Heart right ventricle (tissue), 16 donors: ENCODE results near the gene VAX1. TPM values are rescaled to one million over a fixed set of nuclear protein-coding genes. Genes with fewer than 3 reads are reported as not detected.

Source experiments
- ATAC-seq, 8 donors: fragments of 200-7000 bp; cut with Tn5 transposase; one replicate each; pipeline ENCODE4 v1.9.1; 2020; ENCODE audit warnings: mild to moderate bottlenecking in 8 of 8, moderate library complexity in 8 of 8, moderate number of reproducible peaks in 1 of 8
- DNase-seq, 2 donors: peaks; one replicate each; pipeline ENCODE4 v3.0.0-alpha.2; 2020
- H3K27ac ChIP-seq, 10 donors: fragments of 200-600 bp; sonication (generic) in 2 of 10; one replicate each; pipeline versions ENCODE4 v1.5.0 to v1.8.0; 2020 to 2022; ENCODE audit warnings: mild to moderate bottlenecking in 3 of 10
- H3K27me3 ChIP-seq, 7 donors: fragments of 200-600 bp; one replicate each; pipeline ENCODE4 v1.8.0; 2021 to 2022; ENCODE audit warnings: mild to moderate bottlenecking in 2 of 7
- H3K36me3 ChIP-seq, 9 donors: fragments of 200-600 bp; sonication (generic) in 1 of 9; one replicate each; pipeline versions ENCODE4 v1.5.0 to v1.8.0; 2020 to 2022; ENCODE audit warnings: mild to moderate bottlenecking in 2 of 9
- H3K4me1 ChIP-seq, 9 donors: fragments of 200-600 bp; sonication (generic) in 1 of 9; one replicate each; pipeline versions ENCODE4 v1.5.0 to v1.8.0; 2020 to 2022; ENCODE audit warnings: mild to moderate bottlenecking in 4 of 9
- H3K4me3 ChIP-seq, 10 donors: fragments of 200-600 bp; sonication (generic) in 2 of 10; one replicate each; pipeline versions ENCODE4 v1.5.0 to v1.8.0; 2020 to 2022; ENCODE audit warnings: mild to moderate bottlenecking in 7 of 10, moderate library complexity in 2 of 10
- H3K9me3 ChIP-seq, 11 donors: fragments of 200-600 bp in 10 of 11; sonication (generic) in 2 of 11; one replicate each; pipeline versions ENCODE4 v1.5.0 to v1.8.0; 2013 to 2022; ENCODE audit warnings: mild to moderate bottlenecking in 2 of 11, control low read depth in 1 of 11, moderate library complexity in 1 of 11
- CTCF ChIP-seq, 9 donors: fragments of 200-600 bp; sonication (generic) in 2 of 9; IDR thresholded peaks; one replicate each; pipeline versions ENCODE4 v1.5.0 to v1.8.0; 2021 to 2022; ENCODE audit warnings: antibody characterized with exemption in 9 of 9, mild to moderate bottlenecking in 5 of 9, moderate library complexity in 1 of 9
- whole genome bisulfite sequencing, 2 donors: extraction: QIAGEN DNeasy Blood & Tissue Kit; methylation state at CpG; one replicate each; pipeline ENCODE4 v1.1.7; 2013; ENCODE audit warnings: inconsistent platforms in 1 of 2; 5-methylcytosine and 5-hydroxymethylcytosine counted together
- intact Hi-C, 10 donors: fragments of 100-400 bp; cut with DNase I; formaldehyde crosslinking; loops; one replicate each; pipeline versions ENCODE4 v1.11.1 to v1.14.2; 2022
- polyA plus RNA-seq, 2 donors: library from polyadenylated mRNA; stranded (reverse); fragments of 200-250 nt; gene quantifications; one replicate each; pipeline ENCODE4 v1.2.3, GENCODE V29; 2013
- total RNA-seq, 10 donors: library from RNA; stranded (reverse); fragmentation: NEBNext Ultra II Directional in 3 of 10; extraction: Animal tissue kit (Norgen Biotek cat#: 25700) in 3 of 10; gene quantifications; one replicate each; pipeline versions ENCODE4 v1.2.1 to v1.2.4, GENCODE V29; 2021 to 2023
- donor health status: Arrhythmogenic right ventricular cardiomyopathy.
- donor health status: ischemic (EF 13 %, LVEDD 7.1; RV severe dilation, severe dysfunction).
- donor health status: healthy with polysubstance abuse.
- donor health status: DM: no; HTN: yes; CAD: no.
- donor health status: DM: no; HTN: no; CAD: no.
- donor health status: ischemic (EF 25% LVEDD 6.9; RV normal size, moderate dysfunction).
- donor health status: ischemic (EF 25% LVEDD 5.7; RV mildly dilated, moderate dysfunction).
- donor health status: healthy.
- donor health status: DM: yes; HTN: yes; CAD: no.
- donor health status: Ischemic cardiomyopathy.
- donor health status: ischemic (EF 35%, LVEDD 5.7; RV mildly dilated, moderate dysfunction).
- donor health status: nonischemic (EF 11% LVEDD 7.7; RV severe dilation, severe dysfunction).
- donor health status: DM: yes; HTN: yes; CAD: no.
- donor health status: PGD.
- donor health status: ischemic (EF 29% LVEDD 5.4; RV normal size, mild dysfunction).
- donor health status: nonischemic (EF 23%, LVEDD 6.1; RV moderate dilation, normal function).

VAX1 gene
- total and polyA plus RNA-seq, 12 donors: not detected

DNA sequence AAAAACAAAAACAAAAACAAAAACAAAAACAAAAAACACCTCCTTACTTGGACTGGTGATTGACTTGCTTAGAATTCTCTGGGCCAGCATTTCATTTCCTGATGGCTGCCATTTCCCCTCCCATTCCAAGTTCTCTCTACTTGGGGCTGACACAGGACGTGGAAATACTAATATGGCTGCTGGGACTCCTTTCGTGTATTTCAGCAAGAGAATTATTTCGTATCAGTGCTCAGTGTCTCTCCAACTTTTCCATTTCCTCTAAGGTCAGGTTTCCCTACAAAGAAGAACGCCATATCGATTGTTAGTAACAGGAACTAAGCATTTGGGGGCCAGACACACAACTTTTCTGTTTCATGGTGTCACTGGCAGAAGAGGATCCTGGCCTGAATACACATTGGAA is 22.5 kb upstream of the VAX1 start:
- Histone ChIP-seq H3K27ac (no peak overlapping the region), H3K9me3 (no peaks in the 10 kb centered on the region), H3K36me3 (no peaks in the 10 kb centered on the region), H3K4me1 (peaks cover 0 to 32% (median 25%) of the 10 kb centered on the region in 9 donors), H3K4me3 (no peak overlapping the region), H3K27me3 (peaks cover 33 to 100% (median 100%) of the 10 kb centered on the region in 7 donors)
- intact Hi-C loops: loop anchor here in 1 of 10 donors (10.0 kb wide), 1 partner anchor 476 kb away; no protein-coding TSS in a partner anchor
- DNase-seq (no peak), ATAC-seq (no peak)
- no peak for TF ChIP-seq CTCF (IDR thresholded peaks at IDR 0.05)
- WGBS, 2 donors: 4 to 7% methylated on average over 5 of the region's 5 CpGs

DNA sequence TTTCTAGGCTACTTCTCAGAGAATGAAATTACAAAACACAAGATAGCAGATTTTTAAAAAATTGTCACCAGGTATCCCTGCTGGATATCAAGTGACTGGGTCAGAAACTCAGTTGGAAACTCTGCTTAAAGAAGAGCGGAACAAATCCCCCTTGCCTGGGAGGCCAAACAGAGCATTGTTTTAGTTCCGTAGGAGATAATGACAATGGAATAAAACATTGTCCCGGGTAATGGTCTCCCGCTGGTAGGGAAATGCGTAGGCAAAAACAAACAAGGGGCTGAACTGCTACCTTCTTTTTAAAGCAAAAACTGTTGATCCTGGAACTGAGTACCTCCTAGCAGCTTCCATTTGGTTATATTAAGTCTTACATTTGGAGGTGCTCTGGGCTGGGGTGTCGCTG is 21.3 kb upstream of the VAX1 start:
- Histone ChIP-seq H3K4me1 (peaks cover 0 to 21% (median 16%) of the 10 kb centered on the region in 9 donors), H3K27ac (no peak overlapping the region), H3K27me3 (peaks cover 28 to 100% (median 100%) of the 10 kb centered on the region in 7 donors), H3K36me3 (no peaks in the 10 kb centered on the region), H3K9me3 (no peaks in the 10 kb centered on the region), H3K4me3 (no peak overlapping the region)
- intact Hi-C loops: no loop called here
- TF ChIP-seq CTCF (IDR thresholded peaks at IDR 0.05): no peak
- WGBS, 2 donors: 2 to 4% methylated on average over 6 of the region's 6 CpGs
- no peak for DNase-seq
- ATAC-seq: no peak

DNA sequence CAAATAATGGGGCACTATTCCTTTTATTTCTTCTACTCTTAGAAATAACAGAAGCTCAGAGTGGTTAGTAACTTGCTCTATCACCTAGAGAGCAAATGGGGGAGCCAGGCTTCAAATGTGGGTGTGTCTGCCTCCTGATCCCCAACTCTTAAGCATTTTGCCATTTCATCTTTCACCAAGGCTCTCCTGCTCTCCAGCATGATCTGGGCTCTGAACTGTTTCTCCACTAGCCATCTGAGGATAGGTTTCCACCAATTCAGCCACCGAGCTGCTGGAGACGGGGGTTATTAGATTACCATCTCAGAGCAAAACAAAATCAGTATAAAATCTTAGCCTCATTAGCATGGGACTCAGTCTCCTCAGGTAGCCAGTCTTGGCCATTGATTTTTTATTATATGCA is 20.2 kb upstream of the VAX1 start:
- peaks cover 22 to 100% (median 99%) of the 10 kb centered on the region in 7 donors for H3K27me3 ChIP-seq
- H3K4me3 ChIP-seq: no peak overlapping the region
- ATAC-seq (no peak), DNase-seq (no peak)
- WGBS, 2 donors: 13 to 22% methylated on average over 2 of the region's 2 CpGs
- no peaks in the 10 kb centered on the region for H3K36me3 ChIP-seq
- no peak for TF ChIP-seq CTCF (IDR thresholded peaks at IDR 0.05)
- intact Hi-C loops: no loop called here
- no peaks in the 10 kb centered on the region for H3K9me3 ChIP-seq
- H3K4me1 ChIP-seq: peaks cover 0 to 14% (median 12%) of the 10 kb centered on the region in 9 donors
- no peak overlapping the region for H3K27ac ChIP-seq

DNA sequence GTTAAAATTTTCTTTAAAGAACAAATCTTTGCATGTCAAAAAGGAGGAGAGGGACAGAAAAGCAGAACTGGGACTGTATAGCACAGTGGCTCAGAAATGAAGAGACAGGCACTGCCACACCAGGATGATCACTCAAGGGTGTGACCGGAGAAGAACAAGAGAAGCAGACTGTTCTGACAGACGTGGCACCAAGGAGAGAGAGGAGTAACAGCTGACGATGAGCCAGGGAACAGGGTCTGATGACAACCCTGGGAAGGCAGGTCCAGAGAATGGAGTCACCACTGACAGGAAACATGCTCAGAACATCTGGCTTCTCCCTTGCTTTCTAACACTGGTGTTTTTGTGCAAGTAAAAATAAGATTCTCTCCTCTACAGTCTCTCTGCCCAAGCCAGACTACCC is 14.6 kb upstream of the VAX1 start:
- Histone ChIP-seq H3K4me1 (no peaks in the 10 kb centered on the region), H3K9me3 (no peaks in the 10 kb centered on the region), H3K27me3 (peaks cover 0 to 96% (median 81%) of the 10 kb centered on the region in 7 donors), H3K27ac (no peak overlapping the region), H3K36me3 (no peaks in the 10 kb centered on the region), H3K4me3 (no peak overlapping the region)
- DNase-seq (no peak), ATAC-seq (no peak)
- intact Hi-C loops: no loop called here
- 24 to 28% methylated on average over 3 of the region's 3 CpGs for WGBS, 2 donors
- no peak for TF ChIP-seq CTCF (IDR thresholded peaks at IDR 0.05)
